ENCODE measurements around the gene PDE1C.

- TF ChIP-seq CTCF (conservative IDR thresholded peaks at IDR 0.05; ENCODE audit: low read depth, low read length) = no peak
- TF ChIP-seq EZH2 (IDR thresholded peaks at IDR 0.05; ENCODE audit: low read length, unreplicated experiment) = no peak
Measured at GRCh38 chr7:31850066-31850465, 220.1 kb downstream of the PDE1C start.
